WTC11 (cell line): ENCODE data around the gene BCAR3. TPM values are rescaled to one million over a fixed set of nuclear protein-coding genes. Genes with fewer than 3 reads are reported as not detected.

Source experiments
- ATAC-seq: fragments of 200-7000 bp; cut with Tn5 transposase; 2 replicates; pipeline ENCODE4 v1.10.0; 2021; ENCODE audit warnings: mild to moderate bottlenecking, moderate library complexity
- CTCF ChIA-PET: fragments of 300-600 bp; sonication (Branson Sonifier 250); formaldehyde crosslinking; loops from one replicate; lab custom pipeline; 2021; ENCODE audit warnings: antibody characterized with exemption; lab: Charles Lee
- POLR2A ChIA-PET: fragments of 350-600 bp; sonication (Branson Sonifier 250); formaldehyde crosslinking; loops from one replicate; lab custom pipeline; 2021; ENCODE audit warnings: antibody characterized with exemption; lab: Charles Lee
- DNase-seq: peaks from one replicate; pipeline ENCODE4 v3.0.0; 2021; ENCODE audit warnings: low spot score
- H3K27ac Mint-ChIP-seq: 2 replicates; pipeline ENCODE4 v1.8.0; 2021; ENCODE audit warnings: mixed read lengths
- H3K27me3 Mint-ChIP-seq: 2 replicates; pipeline ENCODE4 v1.8.0; 2021; ENCODE audit warnings: low read depth, mild to moderate bottlenecking, moderate library complexity, mixed read lengths
- H3K36me3 Mint-ChIP-seq: 2 replicates; pipeline ENCODE4 v1.8.0; 2021; ENCODE audit warnings: mixed read lengths
- H3K4me1 Mint-ChIP-seq: 2 replicates; pipeline ENCODE4 v1.8.0; 2022; ENCODE audit warnings: mixed read lengths
- H3K4me3 Mint-ChIP-seq: 2 replicates; pipeline ENCODE4 v1.8.0; 2021; ENCODE audit warnings: mild to moderate bottlenecking, moderate library complexity, mixed read lengths
- H3K9me3 Mint-ChIP-seq: 2 replicates; pipeline ENCODE4 v1.8.0; 2021; ENCODE audit warnings: mixed read lengths
- AR ChIP-seq: fragments of 250-450 bp; sonication (Bioruptor Pico); IDR thresholded peaks from 2 replicates; pipeline ENCODE4 v1.9.0; 2021; ENCODE audit warnings: mild to moderate bottlenecking
- ARID4B ChIP-seq: sonication (generic); formaldehyde crosslinking; IDR thresholded peaks from 2 replicates; pipeline ENCODE4 v1.8.0; 2023; ENCODE audit warnings: missing genetic modification reagents, mild to moderate bottlenecking, borderline replicate concordance
- ATF3 ChIP-seq: sonication (generic); formaldehyde crosslinking; conservative IDR thresholded peaks from 2 replicates; pipeline ENCODE4 v1.8.1; 2022; ENCODE audit warnings: mild to moderate bottlenecking, missing genetic modification reagents
- CREM ChIP-seq: sonication (generic); formaldehyde crosslinking; IDR thresholded peaks from 2 replicates; pipeline ENCODE4 v1.8.1; 2022; ENCODE audit warnings: mild to moderate bottlenecking, missing genetic modification reagents, moderate library complexity
- E2F1 ChIP-seq: sonication (generic); formaldehyde crosslinking; IDR thresholded peaks from 2 replicates; pipeline ENCODE4 v1.8.0; 2022; ENCODE audit warnings: mild to moderate bottlenecking, missing genetic modification reagents
- E2F5 ChIP-seq: sonication (generic); formaldehyde crosslinking; IDR thresholded peaks from 2 replicates; pipeline ENCODE4 v1.8.1; 2022; ENCODE audit warnings: mild to moderate bottlenecking, moderate library complexity, missing genetic modification reagents
- GABPB1 ChIP-seq: sonication (generic); formaldehyde crosslinking; IDR thresholded peaks from 2 replicates; pipeline ENCODE4 v1.8.1; 2023; ENCODE audit warnings: mild to moderate bottlenecking, missing genetic modification reagents
- JUN ChIP-seq: sonication (generic); formaldehyde crosslinking; IDR thresholded peaks from 2 replicates; pipeline ENCODE4 v1.8.0; 2023; ENCODE audit warnings: mild to moderate bottlenecking, missing genetic modification reagents
- MAX ChIP-seq: sonication (generic); formaldehyde crosslinking; IDR thresholded peaks from 2 replicates; pipeline ENCODE4 v1.8.0; 2022; ENCODE audit warnings: mild to moderate bottlenecking, missing genetic modification reagents
- MYBL2 ChIP-seq: sonication (generic); formaldehyde crosslinking; IDR thresholded peaks from 2 replicates; pipeline ENCODE4 v1.8.1; 2023; ENCODE audit warnings: mild to moderate bottlenecking, moderate library complexity, missing genetic modification reagents
- NR1H2 ChIP-seq: sonication (generic); formaldehyde crosslinking; IDR thresholded peaks from 2 replicates; pipeline ENCODE4 v1.9.0; 2021; ENCODE audit warnings: mild to moderate bottlenecking, moderate library complexity, missing genetic modification reagents
- PRDM15 ChIP-seq: sonication (generic); formaldehyde crosslinking; IDR thresholded peaks from 2 replicates; pipeline ENCODE4 v1.8.0; 2022; ENCODE audit warnings: missing genetic modification reagents
- RELA ChIP-seq: sonication (generic); formaldehyde crosslinking; IDR thresholded peaks from 2 replicates; pipeline ENCODE4 v1.8.1; 2022; ENCODE audit warnings: missing genetic modification reagents, mild to moderate bottlenecking, borderline replicate concordance
- SMAD3 ChIP-seq: sonication (generic); formaldehyde crosslinking; IDR thresholded peaks from 2 replicates; pipeline ENCODE4 v1.8.0; 2022; ENCODE audit warnings: missing genetic modification reagents, mild to moderate bottlenecking, borderline replicate concordance
- TCF7 ChIP-seq: sonication (generic); formaldehyde crosslinking; IDR thresholded peaks from 2 replicates; pipeline ENCODE4 v1.8.0; 2022; ENCODE audit warnings: mild to moderate bottlenecking, low read depth, missing genetic modification reagents, moderate library complexity
- TP53 ChIP-seq: sonication (generic); formaldehyde crosslinking; IDR thresholded peaks from 2 replicates; pipeline ENCODE4 v1.8.1; 2023; ENCODE audit warnings: mild to moderate bottlenecking, missing genetic modification reagents
- ZNF121 ChIP-seq: sonication (generic); formaldehyde crosslinking; IDR thresholded peaks from 2 replicates; pipeline ENCODE4 v1.8.0; 2023; ENCODE audit warnings: missing genetic modification reagents
- ZNF232 ChIP-seq: sonication (generic); formaldehyde crosslinking; IDR thresholded peaks from 2 replicates; pipeline ENCODE4 v1.8.0; 2022; ENCODE audit warnings: mild to moderate bottlenecking, missing genetic modification reagents
- ZNF416 ChIP-seq: fragments of 250-450 bp; sonication (Bioruptor Pico); IDR thresholded peaks from 2 replicates; pipeline ENCODE4 v1.9.0; 2021; ENCODE audit warnings: mild to moderate bottlenecking, inconsistent platforms
- ZSCAN18 ChIP-seq: fragments of 250-450 bp; sonication (Bioruptor Pico); IDR thresholded peaks from 2 replicates; pipeline ENCODE4 v2.1.2; 2022; ENCODE audit warnings: mild to moderate bottlenecking, moderate library complexity
- total RNA-seq: library from RNA; stranded (reverse); gene quantifications from 3 replicates; pipeline ENCODE4 v1.2.3, GENCODE V29; 2021

BCAR3 gene
- total RNA-seq, 1 experiment from 2014 or later, result 14.8 TPM

- TF ChIP-seq ZNF416 (CRISPR knock-in tag) (no peak), ARID4B (CRISPR knock-in tag) (no peak), GABPB1 (CRISPR knock-in tag) (no peak), E2F1 (CRISPR knock-in tag) (no peak), NR1H2 (CRISPR knock-in tag) (no peak), TP53 (CRISPR knock-in tag) (no peak), PRDM15 (CRISPR knock-in tag) (no peak), MAX (CRISPR knock-in tag) (no peak), MYBL2 (CRISPR knock-in tag) (no peak)
Observed at GRCh38 chr1:93518516-93518915, 163.1 kb downstream of the BCAR3 start.

GRCh38 chr1:93516164-93516563 lies 165.5 kb downstream of the BCAR3 start:
- H3K4me1 Mint-ChIP-seq, result peaks cover 16% of the 10 kb centered on the region
- H3K27ac Mint-ChIP-seq, result no peak overlapping the region
- H3K4me3 Mint-ChIP-seq, result no peak overlapping the region
- POLR2A ChIA-PET, result no interaction called here
- ATAC-seq, result no peak; the same call in none of the 2 replicates
- H3K9me3 Mint-ChIP-seq, result peaks cover 7% of the 10 kb centered on the region; the same call in 1 of the 2 replicates
- H3K27me3 Mint-ChIP-seq, result no peaks in the 10 kb centered on the region
- H3K36me3 Mint-ChIP-seq, result peaks cover 15% of the 10 kb centered on the region
- DNase-seq, result peak; percentile 21
- CTCF ChIA-PET, result no interaction called here
- no peak for TF ChIP-seq ZSCAN18 (CRISPR knock-in tag)
- TF ChIP-seq ZNF232 (CRISPR knock-in tag), result no peak
- TF ChIP-seq RELA (CRISPR knock-in tag), result no peak
- TF ChIP-seq TP53 (CRISPR knock-in tag), result no peak
- no peak for TF ChIP-seq AR (CRISPR knock-in tag)
- no peak for TF ChIP-seq E2F5 (CRISPR knock-in tag)
- TF ChIP-seq CREM, result no peak
- TF ChIP-seq JUN (CRISPR knock-in tag), result no peak
- no peak for TF ChIP-seq SMAD3
- TF ChIP-seq TCF7 (CRISPR knock-in tag), result no peak
- TF ChIP-seq ZNF121 (CRISPR knock-in tag), result no peak
- no peak for TF ChIP-seq ATF3 (CRISPR knock-in tag)

More at GRCh38 chr1:93518516-93518915, 163.1 kb downstream of the BCAR3 start:
- DNase-seq (no peak), ATAC-seq (no peak)
- Mint-ChIP-seq H3K27ac (no peak overlapping the region; the same call in 1 of the 2 replicates), H3K4me3 (no peak overlapping the region), H3K36me3 (peaks cover 6% of the 10 kb centered on the region), H3K27me3 (no peaks in the 10 kb centered on the region), H3K9me3 (no peaks in the 10 kb centered on the region), H3K4me1 (peaks cover 20% of the 10 kb centered on the region)
- CTCF ChIA-PET, result interaction anchor here (1.6 kb wide), 1 partner anchor 214 kb away, joined by 4 read pairs; no protein-coding TSS in a partner anchor
- POLR2A ChIA-PET, result no interaction called here
